ENCODE measurements around the gene ZNF205.

GRCh38 chr16:3063625-3064386 lies 48.6 kb upstream of the ZNF205 start:
- TF ChIP-seq, protein P1, sequence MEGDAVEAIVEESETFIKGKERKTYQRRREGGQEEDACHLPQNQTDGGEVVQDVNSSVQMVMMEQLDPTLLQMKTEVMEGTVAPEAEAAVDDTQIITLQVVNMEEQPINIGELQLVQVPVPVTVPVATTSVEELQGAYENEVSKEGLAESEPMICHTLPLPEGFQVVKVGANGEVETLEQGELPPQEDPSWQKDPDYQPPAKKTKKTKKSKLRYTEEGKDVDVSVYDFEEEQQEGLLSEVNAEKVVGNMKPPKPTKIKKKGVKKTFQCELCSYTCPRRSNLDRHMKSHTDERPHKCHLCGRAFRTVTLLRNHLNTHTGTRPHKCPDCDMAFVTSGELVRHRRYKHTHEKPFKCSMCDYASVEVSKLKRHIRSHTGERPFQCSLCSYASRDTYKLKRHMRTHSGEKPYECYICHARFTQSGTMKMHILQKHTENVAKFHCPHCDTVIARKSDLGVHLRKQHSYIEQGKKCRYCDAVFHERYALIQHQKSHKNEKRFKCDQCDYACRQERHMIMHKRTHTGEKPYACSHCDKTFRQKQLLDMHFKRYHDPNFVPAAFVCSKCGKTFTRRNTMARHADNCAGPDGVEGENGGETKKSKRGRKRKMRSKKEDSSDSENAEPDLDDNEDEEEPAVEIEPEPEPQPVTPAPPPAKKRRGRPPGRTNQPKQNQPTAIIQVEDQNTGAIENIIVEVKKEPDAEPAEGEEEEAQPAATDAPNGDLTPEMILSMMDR (conservative IDR thresholded peaks at IDR 0.05; ENCODE audit: low read depth, low read length): no peak
- TF ChIP-seq CHD1 (IDR thresholded peaks at IDR 0.05; ENCODE audit: low read depth, low read length) (no peak), RAD21 (IDR thresholded peaks at IDR 0.05; ENCODE audit: low read length) (no peak), POLR2A (IDR thresholded peaks at IDR 0.05; ENCODE audit: low read depth, low read length) (no peak), SMC3 (IDR thresholded peaks at IDR 0.05; ENCODE audit: low read depth, low read length) (no peak), MXI1 (IDR thresholded peaks at IDR 0.05; ENCODE audit: borderline replicate concordance, low read depth, low read length) (no peak), CEBPB (IDR thresholded peaks at IDR 0.05; ENCODE audit: low read depth, low read length) (no peak), NFE2L2 (IDR thresholded peaks at IDR 0.05; ENCODE audit: low read depth, low read length) (no peak), MAFK (IDR thresholded peaks at IDR 0.05; ENCODE audit: low read depth, low read length) (no peak), FOS (IDR thresholded peaks at IDR 0.05; ENCODE audit: low read depth, low read length) (no peak), RFX5 (IDR thresholded peaks at IDR 0.05; ENCODE audit: low read depth, low read length) (no peak), RCOR1 (IDR thresholded peaks at IDR 0.05; ENCODE audit: insufficient replicate concordance, low read length) (no peak)
- TF ChIP-seq, protein P2, sequence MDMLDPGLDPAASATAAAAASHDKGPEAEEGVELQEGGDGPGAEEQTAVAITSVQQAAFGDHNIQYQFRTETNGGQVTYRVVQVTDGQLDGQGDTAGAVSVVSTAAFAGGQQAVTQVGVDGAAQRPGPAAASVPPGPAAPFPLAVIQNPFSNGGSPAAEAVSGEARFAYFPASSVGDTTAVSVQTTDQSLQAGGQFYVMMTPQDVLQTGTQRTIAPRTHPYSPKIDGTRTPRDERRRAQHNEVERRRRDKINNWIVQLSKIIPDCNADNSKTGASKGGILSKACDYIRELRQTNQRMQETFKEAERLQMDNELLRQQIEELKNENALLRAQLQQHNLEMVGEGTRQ (IDR thresholded peaks at IDR 0.05; ENCODE audit: low read depth, low read length): no peak
